ENCODE measurements around the gene GLT6D1.

Gene GLT6D1

DNA sequence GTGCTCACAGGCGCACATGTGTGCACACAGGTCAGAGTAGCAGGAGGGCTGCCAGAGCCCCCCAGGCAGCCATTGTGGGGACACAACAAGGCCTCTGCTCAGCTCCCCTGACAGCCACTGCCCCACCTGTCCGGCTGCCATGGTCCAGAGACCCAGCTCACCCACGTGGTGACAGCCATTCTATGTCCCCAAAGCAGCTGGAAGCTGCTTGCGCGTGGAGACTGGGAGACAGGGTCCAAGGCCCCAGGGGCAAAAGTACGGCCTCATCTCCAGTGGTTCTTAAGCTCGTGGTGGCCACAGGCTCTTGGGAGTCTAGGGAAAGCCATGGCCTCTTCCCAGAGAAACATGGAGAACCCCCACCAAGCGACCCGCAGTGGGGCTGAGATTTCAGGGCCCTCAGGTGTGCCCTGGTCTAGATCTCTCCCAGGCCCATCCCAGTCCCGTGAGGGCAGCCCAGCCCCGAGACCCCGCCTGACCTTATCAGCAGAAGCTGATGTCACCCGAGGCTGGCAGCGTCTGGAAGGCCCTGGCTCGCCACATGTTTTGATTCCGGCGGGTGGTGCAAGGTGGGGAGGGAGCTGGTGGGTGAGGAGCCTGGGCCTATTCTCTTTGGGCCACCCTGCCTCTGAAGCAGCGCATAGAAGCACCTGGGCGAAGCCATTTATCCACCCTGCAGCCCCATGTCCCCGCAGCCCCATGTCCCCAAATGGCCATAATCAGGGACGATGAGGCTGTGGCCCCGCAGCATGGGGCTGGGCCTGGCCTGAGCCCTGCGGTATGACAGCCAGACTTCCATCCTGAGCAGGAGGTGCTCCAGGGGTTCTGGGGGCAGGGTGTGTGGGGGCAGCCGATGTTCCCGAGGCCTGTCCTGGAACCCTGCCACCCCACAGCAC lies 31.7 kb downstream of the GLT6D1 start:
- DNase-seq, result no peak

GRCh38 chr9:135606885-135607259 lies 32.5 kb downstream of the GLT6D1 start:
- DNase-seq, result no peak

DNA sequence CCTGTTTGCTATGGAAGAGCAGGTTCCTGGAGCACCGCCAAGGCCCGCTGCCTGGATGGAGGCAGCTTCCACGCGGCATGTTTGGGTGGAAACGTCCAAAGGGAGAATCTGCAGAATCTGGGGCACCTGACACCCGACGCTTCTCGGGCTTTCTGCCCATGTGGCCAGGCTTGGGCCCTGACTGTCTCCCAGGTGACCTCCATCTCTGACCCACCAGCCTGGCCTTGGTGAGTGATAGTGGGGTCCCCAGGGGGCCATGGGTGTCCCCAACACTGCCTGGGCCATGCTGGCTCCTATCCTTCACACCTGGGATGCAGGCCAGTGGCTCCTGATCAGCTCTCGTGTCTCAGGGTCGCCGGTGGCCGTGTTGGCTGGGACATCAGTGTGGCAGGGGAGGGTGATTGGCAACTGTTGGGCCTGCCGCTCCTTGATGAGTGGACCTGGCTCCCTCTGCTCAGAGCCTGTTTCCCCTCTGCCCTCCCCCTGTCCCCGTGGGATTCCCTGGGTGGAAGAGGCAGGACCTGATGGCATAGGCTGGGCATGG lies 34.0 kb downstream of the GLT6D1 start:
- no peak for DNase-seq

GRCh38 chr9:135604437-135605237 lies 34.7 kb downstream of the GLT6D1 start:
- DNase-seq, result no peak

DNA sequence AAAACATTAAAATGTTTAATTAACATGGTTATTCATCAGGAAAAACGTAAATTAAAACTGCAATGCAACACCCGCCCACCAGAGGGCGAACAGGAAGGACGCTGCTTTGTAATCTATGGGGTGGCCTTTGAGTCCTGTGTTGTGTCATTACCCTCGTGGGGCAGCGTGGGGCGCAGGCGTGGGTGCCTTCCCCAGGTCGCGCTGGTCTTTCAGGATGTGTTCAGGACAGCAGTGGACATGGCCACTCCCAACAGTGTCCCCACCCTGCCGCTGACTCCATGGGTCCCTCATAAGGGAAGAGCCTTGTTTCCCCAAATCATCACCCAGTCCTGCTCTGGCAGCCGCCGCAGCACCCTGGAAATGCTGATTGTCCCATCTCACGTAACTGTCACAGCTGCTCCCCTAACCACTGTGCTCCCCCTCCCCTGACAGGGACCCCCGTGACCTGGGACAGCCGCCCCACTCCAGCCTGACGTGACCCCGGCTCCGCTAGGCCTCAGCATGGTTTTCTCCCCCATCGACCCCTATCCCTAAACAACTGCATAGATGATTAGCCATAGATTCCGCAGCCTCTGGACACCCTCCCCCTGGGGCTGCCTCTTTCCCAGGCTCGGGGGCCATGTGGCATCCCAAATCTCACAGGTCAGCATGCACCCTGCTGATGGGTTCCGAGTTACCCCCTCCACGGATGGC lies 36.4 kb downstream of the GLT6D1 start:
- peak; percentile 67 to 73 for DNase-seq

DNA sequence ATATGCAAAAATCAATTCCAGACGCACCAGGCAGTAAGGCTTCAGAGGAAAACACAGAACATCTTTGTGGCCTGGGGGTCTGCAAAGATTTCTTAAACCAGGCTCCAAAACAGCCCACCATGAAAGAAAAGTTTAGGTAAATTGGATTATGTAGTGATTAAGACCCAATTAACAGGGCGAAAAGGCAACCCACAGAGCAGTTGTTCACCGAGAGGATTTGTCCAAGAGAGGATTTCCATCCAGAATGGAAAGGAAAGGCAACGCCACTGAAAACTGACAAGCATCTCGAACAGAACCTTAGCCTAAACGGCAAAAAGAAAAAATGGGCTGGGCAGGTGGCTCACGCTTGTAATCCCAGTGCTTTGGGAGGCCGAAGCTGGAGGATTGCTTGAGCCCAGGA lies 37.4 kb downstream of the GLT6D1 start:
- no peak for DNase-seq

DNA sequence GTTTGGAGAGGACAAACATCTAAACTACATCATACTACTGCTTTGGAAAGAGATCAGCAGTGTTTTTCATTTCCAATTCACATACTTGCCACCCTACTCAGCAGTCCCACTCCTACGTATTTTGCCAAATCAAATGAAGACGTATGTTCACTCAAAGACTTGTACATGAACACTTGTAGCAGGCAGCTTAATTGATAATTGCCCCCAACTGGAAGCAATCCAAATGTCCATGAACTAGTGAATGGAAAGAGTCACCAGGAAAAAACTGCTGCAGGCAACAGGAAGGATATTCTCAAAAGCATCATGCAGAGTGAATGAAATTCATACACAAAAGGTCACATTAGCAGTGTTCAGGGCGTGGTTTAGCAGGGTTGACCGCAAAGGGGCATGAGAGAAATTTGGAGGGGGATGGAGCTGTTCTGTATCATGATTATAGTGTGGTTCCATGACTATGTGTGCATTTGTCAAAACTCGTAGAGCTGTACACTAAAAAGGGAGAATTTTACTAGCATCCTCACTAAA lies 39.0 kb downstream of the GLT6D1 start:
- DNase-seq, result no peak

DNA sequence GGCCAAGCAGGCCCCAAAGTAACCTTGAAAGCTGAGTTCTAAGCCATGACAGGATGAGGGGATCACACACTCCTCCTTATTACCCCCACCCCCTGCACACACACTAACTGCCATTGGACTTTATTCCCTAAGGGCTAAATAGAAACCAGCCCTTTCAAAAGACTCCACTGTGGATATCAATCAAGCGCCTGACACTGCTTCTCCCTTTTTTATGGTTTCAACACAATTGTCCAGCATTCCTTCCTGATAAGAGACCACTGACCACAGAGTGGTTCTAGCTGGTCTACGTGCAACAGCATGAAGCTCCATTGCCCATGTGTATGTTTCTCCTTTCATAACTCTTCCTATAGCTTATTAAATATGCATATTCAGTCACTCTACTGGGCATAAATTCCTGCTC lies 43.1 kb downstream of the GLT6D1 start:
- no peak for DNase-seq

GRCh38 chr9:135592625-135593024 lies 46.7 kb downstream of the GLT6D1 start:
- DNase-seq, result no peak

GRCh38 chr9:135592331-135592590 lies 47.1 kb downstream of the GLT6D1 start:
- no peak for DNase-seq

GRCh38 chr9:135591506-135592330 lies 47.6 kb downstream of the GLT6D1 start:
- no peak for DNase-seq

GRCh38 chr9:135590486-135591079 lies 48.8 kb downstream of the GLT6D1 start:
- no peak for DNase-seq

DNA sequence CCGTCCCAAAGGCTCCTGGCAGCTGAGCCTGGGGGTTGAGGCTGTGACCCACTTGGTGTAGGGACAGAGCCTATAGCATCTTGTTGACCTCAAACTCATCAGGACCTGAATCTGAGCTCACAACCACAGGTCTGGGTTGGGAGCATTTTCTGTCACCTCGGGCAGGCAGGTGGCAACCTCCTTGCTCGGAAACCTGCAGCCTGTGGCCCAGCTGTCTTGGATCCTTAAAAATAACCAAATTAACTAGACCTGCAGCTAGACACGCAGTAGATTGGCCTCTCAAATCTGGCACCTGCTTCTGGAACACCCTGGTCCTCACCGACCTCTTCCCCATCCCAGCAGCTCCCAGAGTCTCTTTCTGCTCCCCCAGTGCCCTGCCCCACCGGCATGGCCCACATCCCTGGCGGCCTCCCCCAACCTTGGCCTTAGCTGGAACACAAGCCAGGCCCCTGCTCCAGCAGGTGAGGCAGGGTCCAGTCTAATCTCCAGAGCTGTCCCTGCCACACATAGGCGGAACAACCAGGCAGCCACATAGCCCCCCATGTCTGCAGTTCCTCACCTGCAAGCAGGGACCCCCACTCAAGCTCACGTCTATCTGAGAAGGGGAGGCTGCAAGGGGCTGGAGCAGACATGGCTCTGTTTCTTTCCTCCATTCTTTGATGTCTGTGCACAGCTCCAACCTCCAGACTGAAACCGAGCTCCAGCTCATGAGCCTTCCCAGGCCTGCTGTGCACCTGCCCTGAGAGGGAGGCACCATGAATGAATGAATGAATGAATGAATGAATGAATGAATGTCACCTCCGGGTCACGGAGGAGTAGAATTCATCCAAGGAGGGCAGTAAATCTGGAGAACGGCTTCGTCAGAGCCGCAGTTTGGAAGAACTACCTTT lies 49.5 kb downstream of the GLT6D1 start:
- DNase-seq, result no peak

DNA sequence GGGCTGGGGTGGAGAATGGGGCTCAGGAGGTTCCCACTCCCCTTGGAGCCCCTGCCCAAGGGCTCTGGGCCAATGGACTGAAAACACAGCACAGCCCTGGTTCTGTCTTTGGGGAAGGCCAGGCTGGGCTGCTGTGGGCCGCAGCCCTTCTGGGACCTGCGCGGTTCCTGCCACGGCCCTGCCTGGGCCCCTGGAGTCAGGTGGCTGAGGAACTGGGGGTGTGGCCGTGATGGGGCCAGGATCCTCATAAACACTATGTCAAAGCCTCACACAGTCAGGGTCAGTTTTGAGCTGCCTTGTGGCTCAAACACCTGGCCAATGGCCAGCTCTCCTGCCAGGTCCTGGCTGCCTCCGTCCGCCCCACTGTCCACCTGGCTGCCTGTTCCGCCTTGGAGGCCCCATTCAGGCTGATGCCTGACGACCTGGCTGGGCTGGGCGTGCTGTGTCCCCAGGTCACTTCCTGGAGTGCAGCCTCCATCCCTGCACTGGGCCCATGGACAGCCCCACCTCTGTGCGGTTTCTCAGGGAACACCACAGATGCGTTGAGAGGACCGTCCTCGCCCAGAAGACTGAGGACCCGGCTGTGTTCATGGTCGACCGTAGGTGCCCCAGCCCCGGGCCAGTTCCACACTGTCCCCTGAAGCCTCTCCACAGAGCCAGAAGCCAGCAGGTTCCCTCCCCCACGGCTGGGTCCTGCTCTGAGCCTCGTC lies 50.3 kb downstream of the GLT6D1 start:
- DNase-seq, result no peak

- DNase-seq, result no peak
These were observed 51.0 kb downstream of the GLT6D1 start for GRCh38 chr9:135588371-135588770.

GRCh38 chr9:135587658-135588057 lies 51.7 kb downstream of the GLT6D1 start:
- no peak for DNase-seq

DNA sequence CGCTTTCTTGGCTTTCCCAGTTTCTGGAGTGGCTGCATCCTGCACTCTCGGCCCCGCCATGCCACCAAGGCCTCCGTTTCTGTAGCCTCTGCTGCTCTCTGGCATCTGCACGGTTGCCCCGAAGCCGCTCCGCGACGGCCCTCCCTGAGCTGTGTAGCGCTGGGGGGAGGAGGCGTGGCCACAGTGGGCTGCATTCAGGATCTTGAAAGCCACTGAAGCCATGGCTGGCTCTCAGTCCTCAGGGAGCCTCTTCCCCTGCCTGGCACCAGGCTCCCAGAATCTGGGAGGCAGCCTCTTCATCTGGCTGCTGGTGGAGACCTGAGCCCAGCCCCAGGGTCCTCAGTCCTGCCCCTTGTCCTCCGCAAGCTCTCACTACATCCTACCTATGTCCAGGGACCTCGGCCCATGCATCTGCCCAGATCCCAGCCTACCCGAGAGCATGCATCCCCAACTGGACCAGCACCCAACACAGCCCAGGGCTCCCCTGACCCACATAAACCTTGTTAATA lies 52.7 kb downstream of the GLT6D1 start:
- no peak for DNase-seq

GRCh38 chr9:135584934-135585333 lies 54.4 kb downstream of the GLT6D1 start:
- DNase-seq, result no peak

DNA sequence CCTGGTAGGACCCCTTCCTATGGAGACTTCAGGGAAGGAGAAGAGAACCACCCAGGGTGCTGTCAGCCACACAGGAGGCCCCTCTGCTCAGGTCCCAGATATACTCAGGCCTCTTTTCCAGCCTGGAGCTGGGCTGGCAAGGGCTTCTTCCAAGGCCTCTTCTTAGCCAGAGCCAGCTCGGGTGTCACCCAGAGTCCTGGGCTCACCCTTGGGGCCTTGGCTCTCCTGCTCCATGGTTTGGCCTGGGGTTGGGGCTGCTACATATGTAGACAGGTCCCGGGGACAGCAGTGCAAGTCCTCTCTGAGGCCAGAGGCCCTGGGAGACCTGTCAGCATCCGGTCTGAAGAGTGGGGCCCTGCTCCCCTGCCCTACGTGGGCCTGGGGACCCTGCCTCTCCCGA lies 55.0 kb downstream of the GLT6D1 start:
- DNase-seq, result no peak

GRCh38 chr9:135583688-135584011 lies 55.7 kb downstream of the GLT6D1 start:
- no peak for DNase-seq
